MM.1S (cell line): ENCODE data around the gene GPR183.

Experiments
- EZH2 ChIP-seq: fragments of 300-600 bp; sonication (generic); optimal IDR thresholded peaks from 2 replicates; pipeline ENCODE3; 2017; ENCODE audit warnings: low read depth, mild to moderate bottlenecking, antibody characterized with exemption, low read length, mixed read lengths
- TF ChIP-seq, protein P1 (sequence below): fragments of 300-600 bp; sonication (generic); IDR thresholded peaks from 2 replicates; pipeline ENCODE4 v1.5.1; 2016; ENCODE audit warnings: antibody characterized with exemption, low read length, mixed read lengths

GRCh38 chr13:99332456-99332855 lies 25.3 kb upstream of the GPR183 start:
- TF ChIP-seq, protein P1, sequence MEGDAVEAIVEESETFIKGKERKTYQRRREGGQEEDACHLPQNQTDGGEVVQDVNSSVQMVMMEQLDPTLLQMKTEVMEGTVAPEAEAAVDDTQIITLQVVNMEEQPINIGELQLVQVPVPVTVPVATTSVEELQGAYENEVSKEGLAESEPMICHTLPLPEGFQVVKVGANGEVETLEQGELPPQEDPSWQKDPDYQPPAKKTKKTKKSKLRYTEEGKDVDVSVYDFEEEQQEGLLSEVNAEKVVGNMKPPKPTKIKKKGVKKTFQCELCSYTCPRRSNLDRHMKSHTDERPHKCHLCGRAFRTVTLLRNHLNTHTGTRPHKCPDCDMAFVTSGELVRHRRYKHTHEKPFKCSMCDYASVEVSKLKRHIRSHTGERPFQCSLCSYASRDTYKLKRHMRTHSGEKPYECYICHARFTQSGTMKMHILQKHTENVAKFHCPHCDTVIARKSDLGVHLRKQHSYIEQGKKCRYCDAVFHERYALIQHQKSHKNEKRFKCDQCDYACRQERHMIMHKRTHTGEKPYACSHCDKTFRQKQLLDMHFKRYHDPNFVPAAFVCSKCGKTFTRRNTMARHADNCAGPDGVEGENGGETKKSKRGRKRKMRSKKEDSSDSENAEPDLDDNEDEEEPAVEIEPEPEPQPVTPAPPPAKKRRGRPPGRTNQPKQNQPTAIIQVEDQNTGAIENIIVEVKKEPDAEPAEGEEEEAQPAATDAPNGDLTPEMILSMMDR: no peak
- TF ChIP-seq EZH2: no peak
